H9 (cell line): ENCODE results near the gene MYH14. TPM values are rescaled to one million over a fixed set of nuclear protein-coding genes. Genes with fewer than 3 reads are reported as not detected.

ENCODE experiments used
- DNase-seq: peaks from one replicate; pipeline ENCODE4 v3.0.0-alpha.2; 2017
- H2AFZ ChIP-seq: one replicate; pipeline ENCODE4 v1.6.1; 2013; ENCODE audit warnings: mild to moderate bottlenecking, low read length, control low read depth, moderate library complexity
- H2AK5ac ChIP-seq: 2 replicates; pipeline ENCODE4 v1.6.1; 2013; ENCODE audit warnings: low read length, control low read depth, mixed read lengths; ENCODE audit not compliant: insufficient read length
- H2BK120ac ChIP-seq: one replicate; pipeline ENCODE4 v1.6.1; 2013; ENCODE audit warnings: low read depth, mild to moderate bottlenecking, low read length, control low read depth, inconsistent platforms; ENCODE audit not compliant: poor library complexity, severe bottlenecking
- H2BK12ac ChIP-seq: 2 replicates; pipeline ENCODE4 v1.6.1; 2013; ENCODE audit warnings: low read length, control low read depth, mixed read lengths, low read depth; ENCODE audit not compliant: insufficient read length
- H2BK15ac ChIP-seq: 2 replicates; pipeline ENCODE4 v1.6.1; 2013; ENCODE audit warnings: low read depth, low read length, control low read depth
- H2BK20ac ChIP-seq: one replicate; pipeline ENCODE4 v1.6.1; 2013; ENCODE audit warnings: low read depth, mild to moderate bottlenecking, low read length, control low read depth, inconsistent platforms; ENCODE audit not compliant: poor library complexity, severe bottlenecking
- H2BK5ac ChIP-seq: 2 replicates; pipeline ENCODE4 v1.6.1; 2013; ENCODE audit warnings: low read length, control low read depth, mixed read lengths; ENCODE audit not compliant: insufficient read length
- H3K14ac ChIP-seq: 2 replicates; pipeline ENCODE4 v1.6.1; 2013; ENCODE audit warnings: low read length, control low read depth; ENCODE audit not compliant: insufficient read depth
- H3K18ac ChIP-seq: 2 replicates; pipeline ENCODE4 v1.6.1; 2013; ENCODE audit warnings: low read depth, mild to moderate bottlenecking, mixed read lengths, low read length, control low read depth; ENCODE audit not compliant: insufficient read length
- H3K23ac ChIP-seq: 2 replicates; pipeline ENCODE4 v1.6.1; 2013; ENCODE audit warnings: low read length, control low read depth, mixed read lengths, low read depth; ENCODE audit not compliant: insufficient read length
- H3K23me2 ChIP-seq: 2 replicates; pipeline ENCODE4 v1.6.1; 2013; ENCODE audit warnings: low read depth, mild to moderate bottlenecking, mixed read lengths, low read length, control low read depth; ENCODE audit not compliant: insufficient read length, poor library complexity, severe bottlenecking
- H3K27ac ChIP-seq: 2 replicates; pipeline ENCODE4 v1.5.1; 2013; ENCODE audit warnings: low read length, control low read depth, mixed read lengths, low read depth; ENCODE audit not compliant: insufficient read length
- H3K27me3 ChIP-seq: 2 replicates; pipeline ENCODE4 v1.6.1; 2013; ENCODE audit warnings: low read length, control low read depth, inconsistent platforms; ENCODE audit not compliant: insufficient read depth
- H3K4ac ChIP-seq: 2 replicates; pipeline ENCODE4 v1.6.1; 2013; ENCODE audit warnings: low read depth, mild to moderate bottlenecking, control low read depth, inconsistent platforms, low read length, moderate library complexity
- H3K4me1 ChIP-seq: 2 replicates; pipeline ENCODE4 v1.6.1; 2013; ENCODE audit warnings: low read length, control low read depth, inconsistent platforms; ENCODE audit not compliant: insufficient read depth
- H3K4me2 ChIP-seq: 2 replicates; pipeline ENCODE4 v1.6.1; 2013; ENCODE audit warnings: low read length, control low read depth, mixed read lengths; ENCODE audit not compliant: insufficient read length, insufficient read depth
- H3K56ac ChIP-seq: 2 replicates; pipeline ENCODE4 v1.6.1; 2013; ENCODE audit warnings: low read depth, mild to moderate bottlenecking, mixed read lengths, low read length, control low read depth; ENCODE audit not compliant: insufficient read length
- H3K79me1 ChIP-seq: 2 replicates; pipeline ENCODE4 v1.6.1; 2013; ENCODE audit warnings: low read depth, mild to moderate bottlenecking, moderate library complexity, low read length, control low read depth, inconsistent platforms; ENCODE audit not compliant: insufficient read depth, poor library complexity, severe bottlenecking
- H3K79me2 ChIP-seq: 2 replicates; pipeline ENCODE4 v1.6.1; 2013; ENCODE audit warnings: low read length, control low read depth, inconsistent platforms; ENCODE audit not compliant: insufficient read depth
- H3K9ac ChIP-seq: 2 replicates; pipeline ENCODE4 v1.6.1; 2013; ENCODE audit warnings: low read length, control low read depth, mixed read lengths; ENCODE audit not compliant: insufficient read length; ENCODE audit errors: extremely low read depth
- H3K9me3 ChIP-seq: one replicate; pipeline ENCODE4 v1.6.1; 2013; ENCODE audit warnings: low read depth, low read length, inconsistent platforms; ENCODE audit not compliant: control insufficient read depth
- H3T11ph ChIP-seq: one replicate; pipeline ENCODE4 v1.6.1; 2013; ENCODE audit warnings: mild to moderate bottlenecking, low read length, control low read depth, inconsistent platforms
- H4K20me1 ChIP-seq: one replicate; pipeline ENCODE4 v1.6.1; 2013; ENCODE audit not compliant: control insufficient read depth, insufficient read length, insufficient read depth
- H4K5ac ChIP-seq: 2 replicates; pipeline ENCODE4 v1.6.1; 2013; ENCODE audit warnings: low read depth, mild to moderate bottlenecking, mixed read lengths, low read length, control low read depth; ENCODE audit not compliant: insufficient read length
- H4K8ac ChIP-seq: replicated peaks from 2 replicates; pipeline ENCODE4 v1.6.1; 2013; ENCODE audit warnings: low read length, control low read depth, mixed read lengths, low read depth; ENCODE audit not compliant: insufficient read length
- H4K91ac ChIP-seq: 2 replicates; pipeline ENCODE4 v1.6.1; 2013; ENCODE audit warnings: low read depth, mild to moderate bottlenecking, moderate library complexity, mixed read lengths, low read length, control low read depth; ENCODE audit not compliant: insufficient read length
- H3K27ac Mint-ChIP-seq, 3 experiments: 2 replicates in 2 of 3; 3 replicates in 1 of 3; pipeline ENCODE4 v1.8.0; 2020 to 2021; ENCODE audit warnings: mixed read lengths in 3 of 3, mild to moderate bottlenecking in 1 of 3, moderate library complexity in 1 of 3
- H3K27me3 Mint-ChIP-seq: 2 replicates; pipeline ENCODE4 v1.8.0; 2021; ENCODE audit warnings: low read depth, mild to moderate bottlenecking, moderate library complexity, mixed read lengths
- H3K36me3 Mint-ChIP-seq, 3 experiments: 2 replicates in 2 of 3; 3 replicates in 1 of 3; pipeline ENCODE4 v1.8.0; 2020 to 2021; ENCODE audit warnings: low read depth in 3 of 3, mixed read lengths in 3 of 3; ENCODE audit not compliant: insufficient read depth in 1 of 3
- H3K4me1 Mint-ChIP-seq, 2 experiments: 2 replicates each; pipeline ENCODE4 v1.8.0; 2020; ENCODE audit warnings: mixed read lengths in 2 of 2
- H3K4me3 Mint-ChIP-seq, 2 experiments: 2 replicates in 1 of 2; 3 replicates in 1 of 2; pipeline ENCODE4 v1.8.0; 2020 to 2021; ENCODE audit warnings: mild to moderate bottlenecking in 2 of 2, mixed read lengths in 2 of 2, moderate library complexity in 1 of 2
- H3K9me3 Mint-ChIP-seq, 2 experiments: 2 replicates in 1 of 2; 3 replicates in 1 of 2; pipeline ENCODE4 v1.8.0; 2020; ENCODE audit warnings: mild to moderate bottlenecking in 2 of 2, mixed read lengths in 2 of 2, moderate library complexity in 1 of 2
- WGBS: extraction: QIAGEN DNeasy Blood & Tissue Kit; methylation state at CpG from one replicate; pipeline ENCODE4 v1.1.7; 2013; ENCODE audit warnings: missing lambda C conversion rate, low lambda C conversion rate, mixed read lengths; ENCODE audit not compliant: insufficient read length; ENCODE audit errors: extremely low coverage; 5-methylcytosine and 5-hydroxymethylcytosine counted together
- total RNA-seq: library from RNA; stranded (reverse); gene quantifications from 2 replicates; pipeline ENCODE4 v1.2.1, GENCODE V29; 2021
- TF ChIP-seq, protein P1 (sequence below): fragments of 200-600 bp; sonication (generic); conservative IDR thresholded peaks from 3 replicates; pipeline ENCODE4 v1.8.0; 2021; ENCODE audit warnings: antibody characterized with exemption, mild to moderate bottlenecking

The MYH14 gene
- total RNA-seq, 1 experiment from 2014 or later = 27.7 TPM

DNA sequence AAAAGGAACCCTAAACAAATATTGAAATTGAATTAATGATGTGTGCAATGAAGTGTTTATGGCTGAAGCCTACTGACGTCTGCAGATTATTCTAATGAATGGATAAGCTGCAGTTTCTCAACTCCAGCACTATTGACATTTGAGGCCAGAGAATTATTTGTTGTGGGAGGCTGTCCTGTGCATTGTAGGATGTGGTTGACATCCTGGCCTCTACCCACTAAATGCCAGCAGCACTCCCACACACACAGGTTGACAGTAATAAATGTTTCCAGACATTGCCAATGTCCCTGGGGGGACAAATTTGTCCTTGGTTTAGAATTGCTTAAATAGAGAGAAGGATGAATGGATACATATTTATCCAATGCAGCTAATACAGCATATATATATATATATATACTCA, 19.2 kb upstream of the MYH14 start:
- Histone ChIP-seq H3K27ac (no peak overlapping the region), H3K79me1 (no peaks in the 10 kb centered on the region), H3K4me1 (no peaks in the 10 kb centered on the region), H2BK5ac (no peak overlapping the region), H3K56ac (no peak overlapping the region), H3K14ac (no peak overlapping the region), H3K4me2 (no peak overlapping the region), H4K5ac (no peak overlapping the region), H4K91ac (no peak overlapping the region), H2AK5ac (no peak overlapping the region), H2BK20ac (no peak overlapping the region), H4K20me1 (no peaks in the 10 kb centered on the region), H2AFZ (no peak overlapping the region), H3T11ph (no peak overlapping the region), H3K27me3 (no peaks in the 10 kb centered on the region), H2BK12ac (no peak overlapping the region), H3K9me3 (peaks cover 8% of the 10 kb centered on the region), H4K8ac (no peak overlapping the region), H3K23ac (no peak overlapping the region), H2BK120ac (no peak overlapping the region), H2BK15ac (no peak overlapping the region), H3K18ac (no peak overlapping the region), H3K4ac (no peak overlapping the region), H3K23me2 (no peaks in the 10 kb centered on the region), H3K9ac (no peak overlapping the region), H3K79me2 (no peaks in the 10 kb centered on the region)
- Mint-ChIP-seq H3K9me3 (peaks cover 4 to 14% of the 10 kb centered on the region in 2 experiments), H3K27me3 (peaks cover 13% of the 10 kb centered on the region), H3K36me3 (peaks cover 0 to 2% (median 0%) of the 10 kb centered on the region in 3 experiments; a peak in 1 of 7 replicates), H3K4me1 (peaks cover 0 to under 1% of the 10 kb centered on the region in 2 experiments; a peak in 1 of 4 replicates), H3K4me3 (no peak overlapping the region), H3K27ac (no peak overlapping the region)
- no CpG with 5 or more reads among the region's 1 CpG for WGBS
- no peak for DNase-seq
- TF ChIP-seq, protein P1, sequence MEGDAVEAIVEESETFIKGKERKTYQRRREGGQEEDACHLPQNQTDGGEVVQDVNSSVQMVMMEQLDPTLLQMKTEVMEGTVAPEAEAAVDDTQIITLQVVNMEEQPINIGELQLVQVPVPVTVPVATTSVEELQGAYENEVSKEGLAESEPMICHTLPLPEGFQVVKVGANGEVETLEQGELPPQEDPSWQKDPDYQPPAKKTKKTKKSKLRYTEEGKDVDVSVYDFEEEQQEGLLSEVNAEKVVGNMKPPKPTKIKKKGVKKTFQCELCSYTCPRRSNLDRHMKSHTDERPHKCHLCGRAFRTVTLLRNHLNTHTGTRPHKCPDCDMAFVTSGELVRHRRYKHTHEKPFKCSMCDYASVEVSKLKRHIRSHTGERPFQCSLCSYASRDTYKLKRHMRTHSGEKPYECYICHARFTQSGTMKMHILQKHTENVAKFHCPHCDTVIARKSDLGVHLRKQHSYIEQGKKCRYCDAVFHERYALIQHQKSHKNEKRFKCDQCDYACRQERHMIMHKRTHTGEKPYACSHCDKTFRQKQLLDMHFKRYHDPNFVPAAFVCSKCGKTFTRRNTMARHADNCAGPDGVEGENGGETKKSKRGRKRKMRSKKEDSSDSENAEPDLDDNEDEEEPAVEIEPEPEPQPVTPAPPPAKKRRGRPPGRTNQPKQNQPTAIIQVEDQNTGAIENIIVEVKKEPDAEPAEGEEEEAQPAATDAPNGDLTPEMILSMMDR = no peak
